RPMI8226 (cell line): Measurements from ENCODE around the gene TMCC1.
"Not testable (repeated sequence)": the region's sequence is repeated elsewhere in the genome, so short reads cannot be mapped to it uniquely, and the experiment has no call there.

Experiments
- DNase-seq: peaks from one replicate; pipeline ENCODE4 v3.0.0-alpha.2; 2015

The TMCC1 gene

GRCh38 chr3:129715854-129716253 is 177.7 kb downstream of the TMCC1 start:
- DNase-seq = no peak

- DNase-seq = no peak
These were observed 185.1 kb downstream of the TMCC1 start for GRCh38 chr3:129708328-129708861.

- no peak for DNase-seq
These were observed 188.2 kb downstream of the TMCC1 start for GRCh38 chr3:129705274-129705673.

- no peak for DNase-seq
These were observed 189.6 kb downstream of the TMCC1 start for GRCh38 chr3:129703913-129704312.

- no peak for DNase-seq
These were observed 190.4 kb downstream of the TMCC1 start for GRCh38 chr3:129702934-129703712.

GRCh38 chr3:129701161-129701560 is 192.3 kb downstream of the TMCC1 start:
- no peak for DNase-seq

GRCh38 chr3:129699612-129700011 is 193.9 kb downstream of the TMCC1 start:
- no peak for DNase-seq

GRCh38 chr3:129699199-129699598 is 194.3 kb downstream of the TMCC1 start:
- no peak for DNase-seq

GRCh38 chr3:129697229-129697969 is 196.1 kb downstream of the TMCC1 start:
- DNase-seq = no peak

- DNase-seq = not testable (repeated sequence)
These were observed 197.1 kb downstream of the TMCC1 start for GRCh38 chr3:129696430-129696829.

- DNase-seq = no peak
These were observed 198.3 kb downstream of the TMCC1 start for GRCh38 chr3:129695230-129695629.

GRCh38 chr3:129694228-129694627 is 199.3 kb downstream of the TMCC1 start:
- no peak for DNase-seq

GRCh38 chr3:129692743-129693142 is 200.8 kb downstream of the TMCC1 start:
- no peak for DNase-seq

GRCh38 chr3:129690963-129691362 is 202.5 kb downstream of the TMCC1 start:
- no peak for DNase-seq

GRCh38 chr3:129690406-129690805 is 203.1 kb downstream of the TMCC1 start:
- peak; percentile 72 for DNase-seq

GRCh38 chr3:129689036-129689435 is 204.5 kb downstream of the TMCC1 start:
- no peak for DNase-seq

- DNase-seq = no peak
These were observed 205.1 kb downstream of the TMCC1 start for GRCh38 chr3:129688271-129688895.

- DNase-seq = no peak
These were observed 205.9 kb downstream of the TMCC1 start for GRCh38 chr3:129687586-129688125.

GRCh38 chr3:129686941-129687340 is 206.6 kb downstream of the TMCC1 start:
- no peak for DNase-seq

GRCh38 chr3:129684270-129684669 is 209.2 kb downstream of the TMCC1 start:
- no peak for DNase-seq

GRCh38 chr3:129683201-129683600 is 210.3 kb downstream of the TMCC1 start:
- DNase-seq = no peak

GRCh38 chr3:129676985-129677384 is 216.5 kb downstream of the TMCC1 start:
- no peak for DNase-seq

- DNase-seq = not testable (repeated sequence)
These were observed 218.8 kb downstream of the TMCC1 start for GRCh38 chr3:129674798-129675123.
